ENCODE results near the gene HSF2BP. TPM values are rescaled to one million over a fixed set of nuclear protein-coding genes. Genes with fewer than 3 reads are reported as not detected.

The HSF2BP gene
- total and polyA plus RNA-seq, 2 of the 8 experiments (the other 6 are each of a cell fraction or from before 2014, with no cell fraction given) = 0.51 to 0.93 TPM

- POLR2A ChIA-PET (ENCODE audit: partially characterized antibody) = no interaction called here
- Histone ChIP-seq H2BK12ac (ENCODE audit: low read depth, low read length) (no peak overlapping the region), H3K23me2 (ENCODE audit: low read depth, low read length) (no peaks in the 10 kb centered on the region), H3K4me3 (ENCODE audit: extremely low read depth in 1 of 4, insufficient read depth in 2 of 4, low read depth in 3 of 4, low read length in 4 of 4) (no peak overlapping the region), H3K23ac (ENCODE audit: insufficient read length) (no peak overlapping the region), H3K36me3 (ENCODE audit: control insufficient read depth in 2 of 4, insufficient read depth in 4 of 4, low read length in 3 of 4) (no peaks in the 10 kb centered on the region), H2BK15ac (ENCODE audit: low read length) (no peak overlapping the region), H3K56ac (replicated peaks; ENCODE audit: insufficient read length, low read depth, low read length) (no peak overlapping the region), H3K4ac (replicated peaks; ENCODE audit: insufficient read length, low read depth, low read length) (no peak overlapping the region), H3K79me2 (ENCODE audit: control insufficient read depth in 1 of 2, insufficient read depth in 2 of 2, low read length in 2 of 2) (no peaks in the 10 kb centered on the region), H3K9me3 (ENCODE audit: insufficient read depth in 2 of 2, low read depth in 1 of 2, low read length in 1 of 2) (no peaks in the 10 kb centered on the region), H2AK5ac (ENCODE audit: low read depth, low read length) (no peak overlapping the region), H3K9ac (replicated peaks in 1 of 4; ENCODE audit: extremely low read depth in 1 of 4, low read depth in 3 of 4, low read length in 3 of 4) (no peak overlapping the region), H4K91ac (replicated peaks; ENCODE audit: insufficient read length, low read length) (no peak overlapping the region), H4K8ac (ENCODE audit: extremely low read depth, insufficient read depth, low read length) (no peak overlapping the region), H3K4me2 (ENCODE audit: insufficient read depth in 1 of 2, low read depth in 2 of 2, low read length in 2 of 2) (no peak overlapping the region), H4K20me1 (replicated peaks in 1 of 2; ENCODE audit: control insufficient read depth in 1 of 2, insufficient read depth in 2 of 2, low read length in 2 of 2) (no peaks in the 10 kb centered on the region), H2AFZ (ENCODE audit: low read length) (no peak overlapping the region), H3K27ac (ENCODE audit: low read depth, low read length) (no peak overlapping the region), H3K18ac (ENCODE audit: extremely low read depth, low read length) (no peak overlapping the region), H2BK120ac (replicated peaks; ENCODE audit: low read depth, low read length) (no peak overlapping the region), H2BK20ac (ENCODE audit: low read length) (no peak overlapping the region), H3K4me1 (replicated peaks in 1 of 4; ENCODE audit: control insufficient read depth in 3 of 4, insufficient read depth in 4 of 4, low read length in 3 of 4) (no peaks in the 10 kb centered on the region; a peak in 2 of 7 replicates), H2BK5ac (ENCODE audit: low read depth, low read length) (no peak overlapping the region), H3K14ac (ENCODE audit: insufficient read length) (no peak overlapping the region), H3K79me1 (ENCODE audit: low read depth, low read length) (no peaks in the 10 kb centered on the region), H3K27me3 (replicated peaks in 1 of 4; ENCODE audit: control insufficient read depth in 3 of 4, extremely low read depth in 1 of 4, insufficient read depth in 3 of 4, low read length in 3 of 4) (no peaks in the 10 kb centered on the region), H4K5ac (ENCODE audit: insufficient read length, low read depth, low read length) (no peak overlapping the region)
- CTCF ChIA-PET (ENCODE audit: partially characterized antibody) = interaction anchor here (1.1 kb wide), 1 partner anchor 30 kb away, joined by 3 read pairs; no protein-coding TSS in a partner anchor
- no peak for DNase-seq (ENCODE audit: low read depth in 1 of 2, low spot score in 2 of 2)
- 88% methylated on average over 3 of the region's 3 CpGs; no CpG with 5 or more reads in 1 of the 2 experiments for WGBS, 2 experiments (ENCODE audit: extremely low coverage in 1 of 2, insufficient coverage in 1 of 2, insufficient read length in 1 of 2, insufficient replicate concordance in 2 of 2, low coverage in 1 of 2, low lambda C conversion rate in 2 of 2, missing lambda C conversion rate in 1 of 2)
- no peak for TF ChIP-seq POLR2AphosphoS5 (IDR thresholded peaks at IDR 0.05; ENCODE audit: low read depth, low read length)
- TF ChIP-seq CTBP2 (IDR thresholded peaks at IDR 0.05; ENCODE audit: borderline replicate concordance, insufficient read depth, insufficient read length, low read length) = no peak
- TF ChIP-seq JUND (IDR thresholded peaks at IDR 0.05; ENCODE audit: low read length) = no peak
- no peak for TF ChIP-seq CREB1 (IDR thresholded peaks at IDR 0.05)
- no peak for TF ChIP-seq YY1 (IDR thresholded peaks at IDR 0.05; ENCODE audit: low read depth, low read length)
- TF ChIP-seq SP1 (IDR thresholded peaks at IDR 0.05; ENCODE audit: low read depth, low read length) = no peak
- no peak for TF ChIP-seq CHD1 (IDR thresholded peaks at IDR 0.05; ENCODE audit: low read depth, low read length)
- no peak for TF ChIP-seq RXRA (IDR thresholded peaks at IDR 0.05; ENCODE audit: insufficient read depth, low read depth, low read length)
- no peak for TF ChIP-seq ZNF274 (IDR thresholded peaks at IDR 0.05; ENCODE audit: borderline replicate concordance, extremely low read depth, low read length)
- no peak for TF ChIP-seq MAFK (IDR thresholded peaks at IDR 0.05; ENCODE audit: low read depth, low read length)
- FAIRE-seq = no peak
These were observed 77.8 kb downstream of the HSF2BP start for GRCh38 chr21:43581453-43581852.
